ENCODE data around the gene MRPL20.

DNA sequence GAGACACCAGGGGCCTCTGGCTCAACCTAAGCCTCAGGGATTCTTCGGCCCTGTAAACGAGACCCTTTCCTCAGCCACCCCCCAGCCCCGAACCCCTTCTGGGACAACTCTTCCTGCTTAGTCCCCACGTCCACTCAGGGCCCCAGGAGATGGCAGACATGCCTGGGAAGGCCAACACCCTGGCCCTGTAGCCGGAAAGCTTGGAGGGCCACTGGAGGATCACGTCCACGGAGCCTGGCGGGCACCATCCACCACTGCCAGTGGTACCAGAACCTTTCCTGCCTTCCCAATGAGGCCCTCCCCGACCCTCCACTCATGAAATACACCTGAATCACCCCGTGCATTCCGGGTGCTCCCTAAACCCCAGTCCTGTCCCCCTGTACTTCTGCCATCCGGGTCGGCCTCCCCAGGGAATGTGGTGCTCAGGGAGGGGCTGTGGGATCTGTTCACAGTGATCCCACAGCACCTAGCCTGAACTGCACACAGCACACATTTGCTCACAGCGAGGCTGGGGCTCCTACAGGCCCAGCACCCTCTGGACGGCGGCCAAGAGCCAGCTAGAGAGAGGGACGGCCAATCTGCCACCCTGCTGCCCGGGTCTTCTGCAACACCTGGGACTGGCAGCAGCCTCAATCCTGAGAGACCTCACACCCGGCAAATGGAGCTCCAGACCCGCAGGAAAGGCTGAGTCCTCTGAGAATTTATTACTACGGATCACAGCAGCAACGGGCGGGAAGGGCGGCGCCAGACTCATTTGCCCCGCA lies 33.9 kb downstream of the MRPL20 start:
- no peak for TF ChIP-seq TEAD4 (IDR thresholded peaks at IDR 0.05; ENCODE audit: low read length)
- TF ChIP-seq TEAD4 (CRISPR knock-in tag; IDR thresholded peaks at IDR 0.05; ENCODE audit: borderline replicate concordance) = no peak
- TF ChIP-seq ZNF347 (CRISPR knock-in tag; IDR thresholded peaks at IDR 0.05; ENCODE audit: low read depth) = no peak
- TF ChIP-seq, protein P1, sequence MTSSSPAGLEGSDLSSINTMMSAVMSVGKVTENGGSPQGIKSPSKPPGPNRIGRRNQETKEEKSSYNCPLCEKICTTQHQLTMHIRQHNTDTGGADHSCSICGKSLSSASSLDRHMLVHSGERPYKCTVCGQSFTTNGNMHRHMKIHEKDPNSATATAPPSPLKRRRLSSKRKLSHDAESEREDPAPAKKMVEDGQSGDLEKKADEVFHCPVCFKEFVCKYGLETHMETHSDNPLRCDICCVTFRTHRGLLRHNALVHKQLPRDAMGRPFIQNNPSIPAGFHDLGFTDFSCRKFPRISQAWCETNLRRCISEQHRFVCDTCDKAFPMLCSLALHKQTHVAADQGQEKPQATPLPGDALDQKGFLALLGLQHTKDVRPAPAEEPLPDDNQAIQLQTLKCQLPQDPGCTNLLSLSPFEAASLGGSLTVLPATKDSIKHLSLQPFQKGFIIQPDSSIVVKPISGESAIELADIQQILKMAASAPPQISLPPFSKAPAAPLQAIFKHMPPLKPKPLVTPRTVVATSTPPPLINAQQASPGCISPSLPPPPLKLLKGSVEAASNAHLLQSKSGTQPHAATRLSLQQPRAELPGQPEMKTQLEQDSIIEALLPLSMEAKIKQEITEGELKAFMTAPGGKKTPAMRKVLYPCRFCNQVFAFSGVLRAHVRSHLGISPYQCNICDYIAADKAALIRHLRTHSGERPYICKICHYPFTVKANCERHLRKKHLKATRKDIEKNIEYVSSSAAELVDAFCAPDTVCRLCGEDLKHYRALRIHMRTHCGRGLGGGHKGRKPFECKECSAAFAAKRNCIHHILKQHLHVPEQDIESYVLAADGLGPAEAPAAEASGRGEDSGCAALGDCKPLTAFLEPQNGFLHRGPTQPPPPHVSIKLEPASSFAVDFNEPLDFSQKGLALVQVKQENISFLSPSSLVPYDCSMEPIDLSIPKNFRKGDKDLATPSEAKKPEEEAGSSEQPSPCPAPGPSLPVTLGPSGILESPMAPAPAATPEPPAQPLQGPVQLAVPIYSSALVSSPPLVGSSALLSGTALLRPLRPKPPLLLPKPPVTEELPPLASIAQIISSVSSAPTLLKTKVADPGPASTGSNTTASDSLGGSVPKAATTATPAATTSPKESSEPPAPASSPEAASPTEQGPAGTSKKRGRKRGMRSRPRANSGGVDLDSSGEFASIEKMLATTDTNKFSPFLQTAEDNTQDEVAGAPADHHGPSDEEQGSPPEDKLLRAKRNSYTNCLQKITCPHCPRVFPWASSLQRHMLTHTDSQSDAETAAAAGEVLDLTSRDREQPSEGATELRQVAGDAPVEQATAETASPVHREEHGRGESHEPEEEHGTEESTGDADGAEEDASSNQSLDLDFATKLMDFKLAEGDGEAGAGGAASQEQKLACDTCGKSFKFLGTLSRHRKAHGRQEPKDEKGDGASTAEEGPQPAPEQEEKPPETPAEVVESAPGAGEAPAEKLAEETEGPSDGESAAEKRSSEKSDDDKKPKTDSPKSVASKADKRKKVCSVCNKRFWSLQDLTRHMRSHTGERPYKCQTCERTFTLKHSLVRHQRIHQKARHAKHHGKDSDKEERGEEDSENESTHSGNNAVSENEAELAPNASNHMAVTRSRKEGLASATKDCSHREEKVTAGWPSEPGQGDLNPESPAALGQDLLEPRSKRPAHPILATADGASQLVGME (CRISPR knock-in tag; IDR thresholded peaks at IDR 0.05) = no peak
- TF ChIP-seq, protein P2, sequence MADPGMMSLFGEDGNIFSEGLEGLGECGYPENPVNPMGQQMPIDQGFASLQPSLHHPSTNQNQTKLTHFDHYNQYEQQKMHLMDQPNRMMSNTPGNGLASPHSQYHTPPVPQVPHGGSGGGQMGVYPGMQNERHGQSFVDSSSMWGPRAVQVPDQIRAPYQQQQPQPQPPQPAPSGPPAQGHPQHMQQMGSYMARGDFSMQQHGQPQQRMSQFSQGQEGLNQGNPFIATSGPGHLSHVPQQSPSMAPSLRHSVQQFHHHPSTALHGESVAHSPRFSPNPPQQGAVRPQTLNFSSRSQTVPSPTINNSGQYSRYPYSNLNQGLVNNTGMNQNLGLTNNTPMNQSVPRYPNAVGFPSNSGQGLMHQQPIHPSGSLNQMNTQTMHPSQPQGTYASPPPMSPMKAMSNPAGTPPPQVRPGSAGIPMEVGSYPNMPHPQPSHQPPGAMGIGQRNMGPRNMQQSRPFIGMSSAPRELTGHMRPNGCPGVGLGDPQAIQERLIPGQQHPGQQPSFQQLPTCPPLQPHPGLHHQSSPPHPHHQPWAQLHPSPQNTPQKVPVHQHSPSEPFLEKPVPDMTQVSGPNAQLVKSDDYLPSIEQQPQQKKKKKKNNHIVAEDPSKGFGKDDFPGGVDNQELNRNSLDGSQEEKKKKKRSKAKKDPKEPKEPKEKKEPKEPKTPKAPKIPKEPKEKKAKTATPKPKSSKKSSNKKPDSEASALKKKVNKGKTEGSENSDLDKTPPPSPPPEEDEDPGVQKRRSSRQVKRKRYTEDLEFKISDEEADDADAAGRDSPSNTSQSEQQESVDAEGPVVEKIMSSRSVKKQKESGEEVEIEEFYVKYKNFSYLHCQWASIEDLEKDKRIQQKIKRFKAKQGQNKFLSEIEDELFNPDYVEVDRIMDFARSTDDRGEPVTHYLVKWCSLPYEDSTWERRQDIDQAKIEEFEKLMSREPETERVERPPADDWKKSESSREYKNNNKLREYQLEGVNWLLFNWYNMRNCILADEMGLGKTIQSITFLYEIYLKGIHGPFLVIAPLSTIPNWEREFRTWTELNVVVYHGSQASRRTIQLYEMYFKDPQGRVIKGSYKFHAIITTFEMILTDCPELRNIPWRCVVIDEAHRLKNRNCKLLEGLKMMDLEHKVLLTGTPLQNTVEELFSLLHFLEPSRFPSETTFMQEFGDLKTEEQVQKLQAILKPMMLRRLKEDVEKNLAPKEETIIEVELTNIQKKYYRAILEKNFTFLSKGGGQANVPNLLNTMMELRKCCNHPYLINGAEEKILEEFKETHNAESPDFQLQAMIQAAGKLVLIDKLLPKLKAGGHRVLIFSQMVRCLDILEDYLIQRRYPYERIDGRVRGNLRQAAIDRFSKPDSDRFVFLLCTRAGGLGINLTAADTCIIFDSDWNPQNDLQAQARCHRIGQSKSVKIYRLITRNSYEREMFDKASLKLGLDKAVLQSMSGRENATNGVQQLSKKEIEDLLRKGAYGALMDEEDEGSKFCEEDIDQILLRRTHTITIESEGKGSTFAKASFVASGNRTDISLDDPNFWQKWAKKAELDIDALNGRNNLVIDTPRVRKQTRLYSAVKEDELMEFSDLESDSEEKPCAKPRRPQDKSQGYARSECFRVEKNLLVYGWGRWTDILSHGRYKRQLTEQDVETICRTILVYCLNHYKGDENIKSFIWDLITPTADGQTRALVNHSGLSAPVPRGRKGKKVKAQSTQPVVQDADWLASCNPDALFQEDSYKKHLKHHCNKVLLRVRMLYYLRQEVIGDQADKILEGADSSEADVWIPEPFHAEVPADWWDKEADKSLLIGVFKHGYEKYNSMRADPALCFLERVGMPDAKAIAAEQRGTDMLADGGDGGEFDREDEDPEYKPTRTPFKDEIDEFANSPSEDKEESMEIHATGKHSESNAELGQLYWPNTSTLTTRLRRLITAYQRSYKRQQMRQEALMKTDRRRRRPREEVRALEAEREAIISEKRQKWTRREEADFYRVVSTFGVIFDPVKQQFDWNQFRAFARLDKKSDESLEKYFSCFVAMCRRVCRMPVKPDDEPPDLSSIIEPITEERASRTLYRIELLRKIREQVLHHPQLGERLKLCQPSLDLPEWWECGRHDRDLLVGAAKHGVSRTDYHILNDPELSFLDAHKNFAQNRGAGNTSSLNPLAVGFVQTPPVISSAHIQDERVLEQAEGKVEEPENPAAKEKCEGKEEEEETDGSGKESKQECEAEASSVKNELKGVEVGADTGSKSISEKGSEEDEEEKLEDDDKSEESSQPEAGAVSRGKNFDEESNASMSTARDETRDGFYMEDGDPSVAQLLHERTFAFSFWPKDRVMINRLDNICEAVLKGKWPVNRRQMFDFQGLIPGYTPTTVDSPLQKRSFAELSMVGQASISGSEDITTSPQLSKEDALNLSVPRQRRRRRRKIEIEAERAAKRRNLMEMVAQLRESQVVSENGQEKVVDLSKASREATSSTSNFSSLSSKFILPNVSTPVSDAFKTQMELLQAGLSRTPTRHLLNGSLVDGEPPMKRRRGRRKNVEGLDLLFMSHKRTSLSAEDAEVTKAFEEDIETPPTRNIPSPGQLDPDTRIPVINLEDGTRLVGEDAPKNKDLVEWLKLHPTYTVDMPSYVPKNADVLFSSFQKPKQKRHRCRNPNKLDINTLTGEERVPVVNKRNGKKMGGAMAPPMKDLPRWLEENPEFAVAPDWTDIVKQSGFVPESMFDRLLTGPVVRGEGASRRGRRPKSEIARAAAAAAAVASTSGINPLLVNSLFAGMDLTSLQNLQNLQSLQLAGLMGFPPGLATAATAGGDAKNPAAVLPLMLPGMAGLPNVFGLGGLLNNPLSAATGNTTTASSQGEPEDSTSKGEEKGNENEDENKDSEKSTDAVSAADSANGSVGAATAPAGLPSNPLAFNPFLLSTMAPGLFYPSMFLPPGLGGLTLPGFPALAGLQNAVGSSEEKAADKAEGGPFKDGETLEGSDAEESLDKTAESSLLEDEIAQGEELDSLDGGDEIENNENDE (IDR thresholded peaks at IDR 0.05; ENCODE audit: low read depth, low read length) = no peak
- TF ChIP-seq, protein P3, sequence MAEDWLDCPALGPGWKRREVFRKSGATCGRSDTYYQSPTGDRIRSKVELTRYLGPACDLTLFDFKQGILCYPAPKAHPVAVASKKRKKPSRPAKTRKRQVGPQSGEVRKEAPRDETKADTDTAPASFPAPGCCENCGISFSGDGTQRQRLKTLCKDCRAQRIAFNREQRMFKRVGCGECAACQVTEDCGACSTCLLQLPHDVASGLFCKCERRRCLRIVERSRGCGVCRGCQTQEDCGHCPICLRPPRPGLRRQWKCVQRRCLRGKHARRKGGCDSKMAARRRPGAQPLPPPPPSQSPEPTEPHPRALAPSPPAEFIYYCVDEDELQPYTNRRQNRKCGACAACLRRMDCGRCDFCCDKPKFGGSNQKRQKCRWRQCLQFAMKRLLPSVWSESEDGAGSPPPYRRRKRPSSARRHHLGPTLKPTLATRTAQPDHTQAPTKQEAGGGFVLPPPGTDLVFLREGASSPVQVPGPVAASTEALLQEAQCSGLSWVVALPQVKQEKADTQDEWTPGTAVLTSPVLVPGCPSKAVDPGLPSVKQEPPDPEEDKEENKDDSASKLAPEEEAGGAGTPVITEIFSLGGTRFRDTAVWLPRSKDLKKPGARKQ (CRISPR knock-in tag; IDR thresholded peaks at IDR 0.05) = no peak
